T-helper 9 cell (primary cell): Measurements from ENCODE around the gene TSR3.

Source experiments
- DNase-seq: peaks from one replicate; pipeline ENCODE4 v3.0.0-alpha.2; 2020

The TSR3 gene

GRCh38 chr16:1322407-1322806, 29.3 kb downstream of the TSR3 start:
- DNase-seq, result no peak

- no peak for DNase-seq
Measured at GRCh38 chr16:1320658-1321240, 30.9 kb downstream of the TSR3 start.

GRCh38 chr16:1320097-1320496, 31.6 kb downstream of the TSR3 start:
- DNase-seq, result no peak

GRCh38 chr16:1319041-1319440, 32.6 kb downstream of the TSR3 start:
- no peak for DNase-seq

- DNase-seq, result no peak
Measured at GRCh38 chr16:1318268-1318545, 33.5 kb downstream of the TSR3 start.

GRCh38 chr16:1317479-1318267, 34.0 kb downstream of the TSR3 start:
- DNase-seq, result no peak

GRCh38 chr16:1316033-1316405, 35.7 kb downstream of the TSR3 start:
- no peak for DNase-seq

GRCh38 chr16:1315081-1316032, 36.3 kb downstream of the TSR3 start:
- DNase-seq, result no peak

GRCh38 chr16:1314399-1315068, 37.1 kb downstream of the TSR3 start:
- DNase-seq, result no peak

- DNase-seq, result no peak
Measured at GRCh38 chr16:1313721-1314369, 37.8 kb downstream of the TSR3 start.

GRCh38 chr16:1312903-1313302, 38.8 kb downstream of the TSR3 start:
- DNase-seq, result no peak

GRCh38 chr16:1312467-1312816, 39.2 kb downstream of the TSR3 start:
- DNase-seq, result no peak

- DNase-seq, result no peak
Measured at GRCh38 chr16:1311738-1312466, 39.8 kb downstream of the TSR3 start.

GRCh38 chr16:1311212-1311737, 40.4 kb downstream of the TSR3 start:
- DNase-seq, result no peak

GRCh38 chr16:1310832-1311200, 40.9 kb downstream of the TSR3 start:
- DNase-seq, result no peak

GRCh38 chr16:1309888-1310831, 41.5 kb downstream of the TSR3 start:
- peak; percentile 57 for DNase-seq

- DNase-seq, result peak; percentile 97
Measured at GRCh38 chr16:1308977-1309885, 42.4 kb downstream of the TSR3 start, which contains the start of gene UBE2I. Gene UBE2I (plus strand): TSS chr16:1309636. CDS start chr16:1314031, 4,395 bp downstream.

GRCh38 chr16:1308036-1308976, 43.4 kb downstream of the TSR3 start:
- DNase-seq, result no peak
